HG02870 (cell line): ENCODE results near the gene FCN3.
"Not testable (repeated sequence)": the region's sequence is repeated elsewhere in the genome, so short reads cannot be mapped to it uniquely, and the experiment has no call there.

Source experiments
- ATAC-seq: cut with Tn5 transposase; IDR thresholded peaks from one replicate; pipeline ENCODE4 v1.9.1; 2021; ENCODE audit warnings: mild to moderate bottlenecking, moderate library complexity; ENCODE audit not compliant: unreplicated experiment

Gene FCN3

DNA sequence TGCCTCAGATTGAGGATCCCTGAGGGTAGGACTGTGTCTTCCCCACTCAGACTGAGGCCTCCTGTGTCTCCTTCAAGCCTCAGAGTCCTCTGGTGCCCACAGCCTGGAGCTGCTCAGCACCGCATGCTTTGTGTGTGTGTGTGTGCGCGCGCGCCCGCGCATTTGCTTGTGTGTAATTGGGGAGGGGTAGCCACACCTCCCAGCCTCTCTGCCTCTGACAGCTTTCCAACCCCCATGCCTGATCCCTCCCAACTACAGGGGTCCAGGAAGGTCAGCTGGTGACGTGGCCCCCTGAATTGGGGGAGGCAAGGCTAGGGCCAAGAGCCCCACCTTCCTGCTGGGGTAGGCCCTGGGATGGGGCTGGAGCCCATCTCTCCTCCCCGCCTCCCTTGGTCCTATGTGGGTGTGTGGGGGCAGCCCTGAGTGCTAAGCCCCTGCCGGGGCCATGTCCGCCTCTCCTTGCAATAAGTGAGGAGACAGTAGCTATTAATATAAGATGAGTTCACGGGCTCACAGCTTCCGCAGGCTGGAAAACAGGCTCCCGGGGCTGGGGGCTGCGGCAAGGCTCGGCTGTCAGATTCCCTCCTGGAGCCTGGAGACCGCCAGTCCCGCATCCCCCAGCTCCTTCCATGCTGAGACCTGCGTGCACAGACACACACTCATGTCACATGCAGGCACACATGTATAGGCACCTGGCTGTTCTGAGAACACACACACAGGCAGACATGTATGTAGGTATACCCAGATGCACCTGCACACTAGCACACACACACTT lies 24.8 kb upstream of the FCN3 start:
- ATAC-seq: no peak

DNA sequence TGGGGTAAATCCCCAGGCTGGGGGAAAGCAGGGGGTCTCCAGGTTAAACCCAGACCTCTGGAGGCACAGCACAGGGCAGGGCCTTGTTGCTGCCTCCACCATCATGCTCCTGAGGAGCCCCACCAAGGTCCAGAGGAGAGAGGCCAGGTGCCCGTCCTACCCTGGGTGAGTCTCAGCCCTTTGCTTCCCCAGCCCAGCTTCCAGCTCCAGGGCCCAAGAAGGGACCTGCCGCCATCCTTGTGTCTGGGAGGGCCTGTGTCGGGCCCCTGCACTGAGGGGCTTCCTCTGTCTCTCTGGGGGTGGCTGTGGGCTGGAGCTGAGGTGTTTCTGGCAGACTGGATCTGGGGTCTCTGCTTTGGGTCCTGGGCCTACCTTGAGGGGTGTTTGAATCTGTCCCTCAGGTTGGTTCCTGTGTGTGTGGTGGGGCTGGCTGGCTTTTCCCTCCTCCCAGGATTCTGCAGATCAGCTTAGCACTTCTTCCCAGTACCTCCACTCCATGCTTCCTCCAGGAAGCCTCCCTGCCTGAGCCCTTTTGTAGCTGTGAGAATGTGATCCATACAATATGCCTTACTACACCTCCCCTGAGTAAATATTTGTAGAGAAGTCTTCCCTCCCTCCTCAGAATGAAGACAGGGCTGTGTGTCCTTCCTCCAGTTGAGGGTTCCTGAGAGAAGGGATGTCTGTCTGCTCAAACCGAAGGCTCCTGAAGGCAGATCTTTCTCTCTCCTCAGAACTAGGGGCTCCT lies 24.0 kb upstream of the FCN3 start:
- ATAC-seq: no peak

DNA sequence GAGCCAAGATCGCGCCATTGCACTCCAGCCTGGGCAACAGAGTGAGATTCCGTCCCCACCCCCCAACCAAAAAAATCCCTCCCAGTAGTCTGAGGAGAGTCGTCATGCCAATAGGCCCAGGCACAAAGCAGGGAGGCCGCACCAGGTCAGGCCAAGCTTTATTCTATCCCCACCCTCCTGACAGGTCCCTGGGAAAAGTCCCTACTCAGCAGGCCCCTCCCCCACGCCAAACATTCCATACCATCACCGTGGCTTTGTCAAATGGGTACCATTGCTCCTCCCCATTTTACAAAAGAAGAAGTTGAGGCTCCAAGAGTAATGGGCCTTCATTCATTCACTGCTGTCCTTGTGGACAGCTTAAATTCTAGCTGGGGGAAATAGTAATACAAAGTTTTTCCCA lies 23.1 kb upstream of the FCN3 start:
- no peak for ATAC-seq

DNA sequence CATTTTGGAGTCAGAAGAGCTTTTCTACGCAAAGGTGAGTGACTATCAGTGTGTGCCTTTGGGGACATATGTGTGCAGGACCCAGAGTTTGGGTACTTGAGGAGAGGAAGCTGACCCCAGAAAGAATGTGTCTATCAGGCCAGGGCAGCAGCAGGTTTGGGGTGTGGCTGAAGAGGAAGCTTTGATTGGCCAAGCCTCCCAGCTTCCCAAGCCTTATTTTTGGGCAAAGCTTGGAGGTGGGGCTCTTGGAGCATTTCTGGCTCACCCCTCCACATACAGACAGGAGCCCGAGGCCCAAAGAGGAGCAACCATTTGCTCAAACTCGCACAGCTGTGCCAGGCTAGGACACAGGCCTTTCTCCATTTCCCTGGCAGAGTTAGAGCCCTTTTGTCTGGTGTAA lies 22.5 kb upstream of the FCN3 start:
- ATAC-seq: no peak

DNA sequence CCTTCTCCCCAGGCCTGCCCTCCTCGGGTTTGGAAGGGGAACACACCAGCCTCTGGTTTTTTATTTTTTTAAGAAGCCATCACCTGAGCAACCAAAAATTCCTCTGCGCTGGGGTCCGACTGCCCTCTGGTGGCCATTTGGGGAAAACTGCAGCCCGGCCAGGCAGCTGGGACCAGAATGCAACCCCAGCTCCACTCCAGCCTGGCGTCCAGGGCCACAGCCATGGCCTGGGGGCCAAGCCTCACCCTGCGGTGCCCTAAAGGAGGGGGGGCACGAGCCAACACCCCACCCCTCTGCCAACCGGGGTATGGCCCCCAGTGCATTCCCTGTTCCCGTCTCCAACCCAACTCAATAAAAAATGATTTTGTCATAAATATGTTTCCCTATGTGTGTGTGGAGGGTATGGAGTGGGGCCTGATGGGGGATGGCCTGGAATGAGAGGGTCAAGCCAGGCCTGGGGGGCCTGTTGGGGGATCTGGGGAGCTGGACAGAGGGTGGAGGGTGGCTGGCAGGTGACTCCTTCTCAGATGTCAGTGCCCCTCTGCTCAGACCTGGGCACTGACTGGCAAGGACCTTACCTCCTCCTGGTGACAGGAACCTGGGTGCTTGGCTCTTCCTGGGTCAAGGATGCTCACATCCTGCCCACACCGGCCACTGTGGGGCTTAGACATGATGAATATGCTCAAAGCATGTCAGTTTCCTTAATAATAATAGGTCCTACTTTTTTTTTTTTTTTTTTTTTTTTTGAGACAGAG lies 21.0 kb upstream of the FCN3 start:
- ATAC-seq: no peak

DNA sequence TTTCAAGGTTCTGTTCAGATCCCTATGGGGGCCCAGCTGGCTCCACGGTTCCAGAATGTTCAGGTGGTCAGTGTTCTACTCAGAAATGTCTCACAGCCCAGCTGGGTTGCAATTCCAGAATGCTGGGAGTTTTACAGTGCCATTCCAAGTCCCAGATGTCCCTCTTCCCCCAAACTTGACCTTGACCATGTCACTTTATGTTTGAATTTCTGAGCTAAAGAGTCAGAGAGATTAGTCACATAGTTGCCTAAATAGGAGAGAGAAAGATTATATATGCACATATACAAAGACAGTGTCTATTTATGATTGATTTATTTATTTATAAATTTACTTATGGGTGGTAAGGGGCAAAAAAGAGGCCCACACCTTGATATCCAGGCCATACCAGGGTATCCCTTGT lies 20.3 kb upstream of the FCN3 start:
- ATAC-seq: no peak

DNA sequence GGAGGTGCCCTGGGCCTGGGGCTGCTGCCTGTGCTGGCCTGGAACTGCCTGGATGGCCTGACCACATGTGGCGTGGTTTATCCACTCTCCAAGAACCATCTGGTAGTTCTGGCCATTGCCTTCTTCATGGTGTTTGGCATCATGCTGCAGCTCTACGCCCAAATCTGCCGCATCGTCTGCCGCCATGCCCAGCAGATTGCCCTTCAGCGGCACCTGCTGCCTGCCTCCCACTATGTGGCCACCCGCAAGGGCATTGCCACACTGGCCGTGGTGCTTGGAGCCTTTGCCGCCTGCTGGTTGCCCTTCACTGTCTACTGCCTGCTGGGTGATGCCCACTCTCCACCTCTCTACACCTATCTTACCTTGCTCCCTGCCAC lies 19.6 kb upstream of the FCN3 start:
- ATAC-seq: no peak

DNA sequence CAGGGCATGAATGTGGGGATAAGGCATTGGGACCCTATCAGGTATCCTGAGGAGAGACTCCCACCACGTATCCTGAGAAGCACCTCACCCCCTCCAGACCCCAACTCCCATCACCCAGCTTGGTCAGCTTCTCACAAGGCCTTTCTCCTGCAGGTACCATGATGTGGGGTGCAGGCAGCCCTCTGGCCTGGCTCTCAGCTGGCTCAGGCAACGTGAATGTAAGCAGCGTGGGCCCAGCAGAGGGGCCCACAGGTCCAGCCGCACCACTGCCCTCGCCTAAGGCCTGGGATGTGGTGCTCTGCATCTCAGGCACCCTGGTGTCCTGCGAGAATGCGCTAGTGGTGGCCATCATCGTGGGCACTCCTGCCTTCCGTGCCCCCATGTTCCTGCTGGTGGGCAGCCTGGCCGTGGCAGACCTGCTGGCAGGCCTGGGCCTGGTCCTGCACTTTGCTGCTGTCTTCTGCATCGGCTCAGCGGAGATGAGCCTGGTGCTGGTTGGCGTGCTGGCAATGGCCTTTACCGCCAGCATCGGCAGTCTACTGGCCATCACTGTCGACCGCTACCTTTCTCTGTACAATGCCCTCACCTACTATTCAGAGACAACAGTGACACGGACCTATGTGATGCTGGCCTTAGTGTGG lies 19.1 kb upstream of the FCN3 start:
- ATAC-seq: no peak

DNA sequence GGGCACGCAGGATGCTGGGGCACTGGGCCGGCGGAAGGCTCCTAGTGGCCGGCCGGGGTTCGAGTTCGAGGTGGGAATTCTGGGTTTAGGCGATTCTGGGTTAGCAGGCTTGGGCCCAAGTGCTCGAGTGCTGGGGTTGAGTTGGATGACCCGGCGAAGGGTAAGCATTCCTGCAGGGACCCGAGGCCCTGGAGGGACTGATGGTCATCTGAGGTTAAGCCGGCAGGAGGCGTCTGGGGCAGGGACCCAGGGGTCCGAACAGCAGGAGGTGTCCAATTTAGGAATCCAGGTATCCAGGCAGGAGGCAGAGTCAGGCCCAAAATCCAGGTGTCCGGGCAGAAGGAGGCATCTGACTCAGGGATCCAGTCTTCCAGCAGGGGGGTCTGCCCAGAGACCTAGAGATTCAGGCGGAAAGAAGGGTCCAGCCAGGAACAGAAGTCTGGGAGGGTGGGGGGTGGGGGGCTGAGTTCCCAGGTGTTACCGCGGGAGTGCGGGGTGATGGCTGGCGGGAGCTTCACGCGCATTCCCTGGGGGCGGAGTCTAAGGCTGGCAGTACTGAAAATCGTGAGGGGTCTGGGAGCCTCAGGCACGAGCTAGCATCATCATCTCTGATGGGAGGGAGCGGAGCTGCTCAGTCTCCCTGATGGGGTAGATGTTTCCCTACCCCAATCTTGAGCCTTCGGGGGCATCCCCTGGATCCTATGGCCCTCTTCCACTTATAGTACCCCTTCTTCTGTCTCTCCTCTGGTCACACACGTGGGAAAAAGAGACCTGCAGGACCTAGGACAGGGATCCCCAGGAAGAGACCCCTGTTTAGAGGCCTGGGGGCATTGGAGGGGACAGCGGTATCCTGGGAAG lies 18.4 kb upstream of the FCN3 start:
- ATAC-seq: no peak

DNA sequence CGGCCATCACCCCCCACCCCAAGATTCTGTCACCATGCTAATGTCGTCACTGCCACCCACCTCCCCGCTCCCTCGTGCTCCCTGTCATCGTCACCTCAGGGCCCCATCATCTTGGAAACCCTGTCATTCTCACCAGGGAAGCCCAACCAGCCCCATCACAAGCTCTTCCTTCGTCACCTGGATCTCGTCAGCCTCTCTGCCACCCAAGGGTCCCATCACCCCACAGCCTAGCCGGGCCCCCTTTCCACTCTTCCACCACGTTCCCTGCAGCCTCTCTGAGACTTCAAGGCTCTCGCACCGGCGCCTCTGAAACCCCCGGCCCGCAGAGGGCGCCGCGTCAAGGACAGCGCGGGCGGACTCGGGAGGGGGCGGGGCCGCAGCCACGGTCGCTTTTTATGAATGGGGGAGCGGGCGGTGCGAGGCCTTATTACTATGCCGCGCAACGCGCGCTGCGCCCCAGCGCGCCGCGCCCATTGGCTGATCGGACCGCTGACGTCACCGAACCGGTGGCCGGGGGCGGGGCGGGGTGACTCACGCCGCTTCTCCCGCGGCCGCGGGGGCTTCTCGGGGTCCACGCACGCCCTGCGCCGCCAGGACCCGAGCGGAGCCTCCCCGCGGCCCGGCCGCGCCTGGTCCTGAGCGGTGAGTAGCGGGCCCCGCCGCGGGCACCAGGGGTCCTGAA lies 17.6 kb upstream of the FCN3 start, which contains the start of gene GPR3:
GPR3 (plus strand) TSS at position 527 of the 682 bp plus-strand sequence. CDS start 1,177 bp downstream, outside the sequence.
- peak; percentile 67 for ATAC-seq

DNA sequence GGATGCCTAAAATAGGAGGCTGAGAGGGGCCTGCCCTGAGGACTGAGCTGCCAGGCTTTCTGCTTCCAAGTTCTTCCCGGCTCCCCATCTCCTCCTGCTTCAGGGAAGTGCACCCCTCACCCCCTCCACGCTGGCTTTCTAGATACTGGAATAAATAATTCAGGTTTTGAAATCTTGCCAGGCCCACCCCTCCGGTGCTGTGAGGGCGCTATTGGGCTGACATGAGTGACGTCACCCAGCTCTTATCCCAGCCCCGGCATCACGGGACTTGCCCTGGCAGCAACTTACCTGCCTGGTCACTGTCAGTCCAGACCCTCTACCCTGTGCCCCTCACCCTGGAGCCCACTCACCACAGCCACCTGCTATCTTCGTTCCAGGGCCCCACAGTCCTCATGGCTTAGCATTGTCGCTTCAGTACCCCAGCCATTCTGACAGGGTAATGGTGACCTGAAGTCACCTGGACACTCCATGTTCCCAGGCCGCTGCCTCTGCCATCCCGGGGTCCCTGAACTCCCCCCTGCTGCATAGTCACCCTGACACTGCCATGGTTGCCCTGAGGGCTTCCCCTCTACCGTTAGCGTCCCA lies 17.0 kb upstream of the FCN3 start:
- no peak for ATAC-seq

DNA sequence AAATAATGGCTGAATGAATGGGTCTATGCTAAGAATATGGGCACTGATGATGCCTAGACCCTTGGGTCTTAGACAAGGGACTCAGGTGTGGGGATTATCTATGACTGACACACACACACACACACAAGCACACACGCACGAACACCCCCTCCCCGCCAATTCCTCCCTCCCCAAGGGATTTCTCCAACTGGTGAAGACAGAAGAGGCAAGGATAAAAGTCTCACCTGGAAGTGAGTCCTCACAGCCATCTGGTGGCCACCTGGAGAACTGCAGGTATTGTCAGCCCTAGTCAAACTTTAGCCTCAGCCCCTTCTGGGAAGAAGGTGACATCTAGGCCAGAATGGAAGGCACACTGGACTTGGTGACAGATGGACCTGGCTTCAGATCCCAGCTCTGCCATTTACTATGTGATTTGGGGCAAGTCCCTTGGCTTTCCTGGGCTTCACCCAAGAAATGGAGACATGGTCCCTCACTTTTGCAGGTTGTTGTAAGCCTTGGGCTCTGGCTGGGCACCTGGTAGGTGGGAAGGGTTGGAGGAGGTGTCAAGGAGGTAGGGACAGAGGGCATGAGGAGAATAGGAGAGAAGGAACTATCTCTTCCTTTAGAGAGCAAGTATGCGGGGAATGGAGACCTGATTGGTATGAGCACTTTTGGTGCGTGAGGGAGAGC lies 13.8 kb upstream of the FCN3 start:
- ATAC-seq: no peak

DNA sequence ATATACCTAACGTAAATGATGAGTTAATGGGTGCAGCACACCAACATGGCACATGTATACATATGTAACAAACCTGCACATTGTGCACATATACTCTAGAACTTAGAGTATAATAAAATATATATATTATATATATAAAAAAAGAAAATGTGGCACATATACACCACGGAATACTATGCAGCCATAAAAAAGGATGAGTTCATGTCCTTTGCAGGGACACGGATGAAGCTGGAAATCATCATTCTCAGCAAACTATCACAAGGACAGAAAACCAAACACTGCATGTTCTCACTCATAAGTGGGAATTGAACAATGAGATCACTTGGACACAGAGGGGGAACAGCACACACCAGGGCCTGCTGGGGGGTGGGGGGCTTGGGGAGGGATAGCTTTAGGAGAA lies 10.2 kb upstream of the FCN3 start:
- ATAC-seq: not testable (repeated sequence)

DNA sequence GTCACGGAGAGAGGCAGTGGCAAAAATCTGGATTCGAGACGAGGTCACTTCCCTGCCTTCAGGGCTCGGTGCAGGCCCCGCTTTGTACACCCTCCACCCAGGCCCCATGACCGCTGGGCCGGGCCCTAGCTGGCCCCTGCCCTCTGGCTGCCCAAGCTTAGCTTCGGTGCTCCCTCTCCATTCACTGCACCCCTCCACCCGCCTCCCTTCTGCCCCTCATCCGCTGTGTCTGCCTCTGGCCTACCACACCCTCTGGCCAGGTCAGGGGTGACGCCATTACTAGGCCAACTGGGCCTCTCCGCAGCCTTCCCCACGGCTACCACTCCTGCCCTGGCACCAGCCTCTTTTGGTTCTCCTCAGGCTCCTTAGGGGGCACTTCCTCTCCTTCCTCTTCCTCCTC lies 9.0 kb upstream of the FCN3 start:
- no peak for ATAC-seq

DNA sequence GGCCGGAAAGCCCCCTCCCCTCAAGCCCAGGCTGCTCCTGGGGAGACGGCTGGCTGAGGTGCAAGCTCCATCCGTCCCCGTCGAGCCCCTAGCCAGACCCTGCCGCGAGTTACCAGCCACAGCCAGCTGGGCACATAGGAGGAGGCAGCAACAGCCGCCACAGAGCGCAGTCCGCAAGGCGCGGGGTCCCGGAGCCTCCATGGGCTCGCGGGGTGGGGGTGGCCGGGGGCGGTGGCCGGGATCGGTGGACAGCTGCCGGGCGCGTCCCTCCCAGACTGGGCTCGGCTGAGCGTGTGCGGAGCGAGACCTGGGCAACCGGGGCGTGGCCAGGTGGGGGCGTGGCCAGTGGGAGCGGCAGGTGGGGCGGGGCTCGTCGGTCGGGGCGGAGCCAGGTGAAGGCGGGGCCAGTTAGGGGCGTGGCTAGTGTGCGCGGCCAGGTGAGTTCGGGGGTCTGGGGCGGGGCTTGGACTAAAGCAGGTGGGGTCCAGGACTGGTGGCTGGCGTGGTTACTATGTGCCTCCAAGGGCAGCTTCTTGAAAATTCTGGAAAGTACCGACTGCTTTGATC lies 8.5 kb upstream of the FCN3 start, which contains the start of gene CD164L2:
CD164L2 (minus strand) TSS at position 295 of the 567 bp plus-strand sequence; CDS start at position 201, 94 bp downstream.
- no peak for ATAC-seq

DNA sequence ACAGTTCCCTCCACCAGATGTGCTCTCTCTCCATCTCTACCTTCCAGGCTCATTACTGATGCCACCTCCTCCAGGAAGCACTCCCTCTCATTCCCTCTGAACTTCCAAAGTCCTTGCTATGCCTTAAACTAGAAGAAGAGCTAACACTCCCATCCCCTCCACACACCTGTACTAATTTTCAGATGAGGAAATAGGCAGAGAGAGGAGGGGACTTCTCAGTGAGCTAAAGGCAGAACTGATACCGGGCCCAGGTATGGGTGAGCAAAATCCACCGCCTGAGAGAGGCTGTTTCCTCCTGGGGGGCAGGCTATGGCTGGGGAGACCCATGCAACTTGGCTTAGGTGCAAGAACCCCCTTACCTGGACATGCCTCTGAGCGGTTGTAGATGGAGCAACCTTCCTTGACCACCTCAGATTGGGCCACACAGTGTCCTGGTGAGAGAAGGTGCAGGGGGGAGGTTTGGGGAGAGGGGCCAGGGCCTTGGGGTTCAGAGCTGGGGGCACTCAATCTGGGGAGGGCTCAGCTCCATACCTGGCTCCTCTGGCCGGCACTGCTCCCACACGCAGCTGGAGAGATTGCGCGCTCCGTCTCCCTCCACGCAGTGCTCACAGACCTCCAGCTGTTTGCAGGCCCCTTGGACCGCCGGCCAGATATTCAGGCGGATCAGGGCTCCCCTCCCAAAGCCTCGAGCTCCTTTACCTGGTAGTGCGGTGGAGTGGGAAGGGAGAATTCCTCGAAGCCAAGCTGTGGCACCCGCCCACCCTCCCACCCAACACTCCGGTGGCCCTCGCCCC lies 7.5 kb upstream of the FCN3 start:
- ATAC-seq: no peak
